ENCODE data around the gene RER1. TPM values are rescaled to one million over a fixed set of nuclear protein-coding genes. Genes with fewer than 3 reads are reported as not detected.

Gene RER1
- total RNA-seq, 1 experiment from 2014 or later = 90.3 TPM

- no peak for DNase-seq (ENCODE audit: low read depth in 1 of 2, low spot score in 2 of 2)
- no peak overlapping the region for H3K27ac ChIP-seq
- no peaks in the 10 kb centered on the region for H3K36me3 ChIP-seq
- H3K4me3 ChIP-seq = no peak overlapping the region
- no peaks in the 10 kb centered on the region for H3K4me1 ChIP-seq (replicated peaks)
- H3K9me3 ChIP-seq (replicated peaks) = no peaks in the 10 kb centered on the region
- no peaks in the 10 kb centered on the region for H3K27me3 ChIP-seq (replicated peaks)
Measured at GRCh38 chr1:2350501-2350900, 41.1 kb upstream of the RER1 start.

- H3K4me1 ChIP-seq (replicated peaks) = no peaks in the 10 kb centered on the region
- no peaks in the 10 kb centered on the region for H3K9me3 ChIP-seq (replicated peaks)
- H3K4me3 ChIP-seq = no peak overlapping the region
- no peaks in the 10 kb centered on the region for H3K36me3 ChIP-seq
- H3K27ac ChIP-seq = no peak overlapping the region
- H3K27me3 ChIP-seq (replicated peaks) = no peaks in the 10 kb centered on the region
- DNase-seq (ENCODE audit: low read depth in 1 of 2, low spot score in 2 of 2) = no peak
Measured at GRCh38 chr1:2350911-2351655, 40.6 kb upstream of the RER1 start.

- H3K27ac ChIP-seq = no peak overlapping the region
- no peaks in the 10 kb centered on the region for H3K36me3 ChIP-seq
- H3K9me3 ChIP-seq (replicated peaks) = no peaks in the 10 kb centered on the region
- H3K4me3 ChIP-seq = no peak overlapping the region
- DNase-seq (ENCODE audit: low read depth in 1 of 2, low spot score in 2 of 2) = no peak
- no peaks in the 10 kb centered on the region for H3K4me1 ChIP-seq (replicated peaks)
- H3K27me3 ChIP-seq (replicated peaks) = no peaks in the 10 kb centered on the region
Measured at GRCh38 chr1:2351723-2352122, 39.9 kb upstream of the RER1 start.

- Histone ChIP-seq H3K9me3 (replicated peaks) (no peaks in the 10 kb centered on the region), H3K27me3 (replicated peaks) (no peaks in the 10 kb centered on the region), H3K4me3 (no peak overlapping the region), H3K27ac (no peak overlapping the region), H3K36me3 (no peaks in the 10 kb centered on the region), H3K4me1 (replicated peaks) (no peaks in the 10 kb centered on the region)
- DNase-seq (ENCODE audit: low read depth in 1 of 2, low spot score in 2 of 2) = no peak
Measured at GRCh38 chr1:2352341-2352896, 39.2 kb upstream of the RER1 start.

- DNase-seq (ENCODE audit: low read depth in 1 of 2, low spot score in 2 of 2) = no peak
- Histone ChIP-seq H3K4me1 (replicated peaks) (no peaks in the 10 kb centered on the region), H3K9me3 (replicated peaks) (no peaks in the 10 kb centered on the region), H3K27me3 (replicated peaks) (no peaks in the 10 kb centered on the region), H3K36me3 (no peaks in the 10 kb centered on the region), H3K27ac (no peak overlapping the region), H3K4me3 (no peak overlapping the region)
Measured at GRCh38 chr1:2352897-2353550, 38.6 kb upstream of the RER1 start.

GRCh38 chr1:2353551-2354438 lies 37.8 kb upstream of the RER1 start:
- Histone ChIP-seq H3K4me3 (no peak overlapping the region), H3K9me3 (replicated peaks) (no peaks in the 10 kb centered on the region), H3K36me3 (no peaks in the 10 kb centered on the region), H3K27me3 (replicated peaks) (no peaks in the 10 kb centered on the region), H3K27ac (no peak overlapping the region), H3K4me1 (replicated peaks) (no peaks in the 10 kb centered on the region)
- DNase-seq (ENCODE audit: low read depth in 1 of 2, low spot score in 2 of 2) = no peak

- Histone ChIP-seq H3K36me3 (no peaks in the 10 kb centered on the region), H3K27ac (no peak overlapping the region), H3K4me1 (replicated peaks) (no peaks in the 10 kb centered on the region), H3K9me3 (replicated peaks) (no peaks in the 10 kb centered on the region), H3K27me3 (replicated peaks) (no peaks in the 10 kb centered on the region), H3K4me3 (no peak overlapping the region)
- no peak for DNase-seq (ENCODE audit: low read depth in 1 of 2, low spot score in 2 of 2)
Measured at GRCh38 chr1:2354511-2355372, 36.9 kb upstream of the RER1 start.

- no peak for DNase-seq (ENCODE audit: low read depth in 1 of 2, low spot score in 2 of 2)
Measured at GRCh38 chr1:2355373-2356261, 36.0 kb upstream of the RER1 start.

GRCh38 chr1:2356401-2356800 lies 35.2 kb upstream of the RER1 start:
- no peak for DNase-seq (ENCODE audit: low read depth in 1 of 2, low spot score in 2 of 2)
- Histone ChIP-seq H3K27me3 (replicated peaks) (no peaks in the 10 kb centered on the region), H3K36me3 (no peaks in the 10 kb centered on the region), H3K4me1 (replicated peaks) (peaks cover 16% of the 10 kb centered on the region), H3K27ac (no peak overlapping the region), H3K9me3 (replicated peaks) (no peaks in the 10 kb centered on the region), H3K4me3 (no peak overlapping the region)

More at GRCh38 chr1:2355373-2356261, 36.0 kb upstream of the RER1 start:
- H3K27me3 ChIP-seq (replicated peaks) = no peaks in the 10 kb centered on the region
- H3K4me1 ChIP-seq (replicated peaks) = peaks cover 8% of the 10 kb centered on the region
- H3K9me3 ChIP-seq (replicated peaks) = no peaks in the 10 kb centered on the region
- no peak overlapping the region for H3K27ac ChIP-seq
- H3K36me3 ChIP-seq = no peaks in the 10 kb centered on the region
- no peak overlapping the region for H3K4me3 ChIP-seq

- peaks cover 16% of the 10 kb centered on the region for H3K4me1 ChIP-seq (replicated peaks)
- no peaks in the 10 kb centered on the region for H3K27me3 ChIP-seq (replicated peaks)
- H3K9me3 ChIP-seq (replicated peaks) = no peaks in the 10 kb centered on the region
- no peaks in the 10 kb centered on the region for H3K36me3 ChIP-seq
- no peak overlapping the region for H3K4me3 ChIP-seq
- no peak overlapping the region for H3K27ac ChIP-seq
- DNase-seq (ENCODE audit: low read depth in 1 of 2, low spot score in 2 of 2) = no peak
Measured at GRCh38 chr1:2356911-2357845, 34.5 kb upstream of the RER1 start.

- Histone ChIP-seq H3K4me1 (replicated peaks) (peaks cover 16% of the 10 kb centered on the region), H3K27ac (no peak overlapping the region), H3K9me3 (replicated peaks) (no peaks in the 10 kb centered on the region), H3K27me3 (replicated peaks) (no peaks in the 10 kb centered on the region), H3K4me3 (no peak overlapping the region), H3K36me3 (no peaks in the 10 kb centered on the region)
- no peak for DNase-seq (ENCODE audit: low read depth in 1 of 2, low spot score in 2 of 2)
Measured at GRCh38 chr1:2358072-2358471, 33.6 kb upstream of the RER1 start.
